Measurements from ENCODE around the gene UPK1A. TPM values are rescaled to one million over a fixed set of nuclear protein-coding genes. Genes with fewer than 3 reads are reported as not detected.

UPK1A gene
- total RNA-seq, 3 donors from 2014 or later, result not detected

GRCh38 chr19:35622750-35623149 is 43.6 kb upstream of the UPK1A start:
- H3K4me3 ChIP-seq, result no peak overlapping the region
- H3K36me3 ChIP-seq, result no peaks in the 10 kb centered on the region
- no peak overlapping the region for H3K27ac ChIP-seq
- no peaks in the 10 kb centered on the region for H3K27me3 ChIP-seq
- H3K4me1 ChIP-seq, result no peaks in the 10 kb centered on the region
- H3K9me3 ChIP-seq, result no peaks in the 10 kb centered on the region
- intact Hi-C loops (cut with DNase I; ENCODE audit: low total_unique reads), result no loop called here
- TF ChIP-seq, protein P1, sequence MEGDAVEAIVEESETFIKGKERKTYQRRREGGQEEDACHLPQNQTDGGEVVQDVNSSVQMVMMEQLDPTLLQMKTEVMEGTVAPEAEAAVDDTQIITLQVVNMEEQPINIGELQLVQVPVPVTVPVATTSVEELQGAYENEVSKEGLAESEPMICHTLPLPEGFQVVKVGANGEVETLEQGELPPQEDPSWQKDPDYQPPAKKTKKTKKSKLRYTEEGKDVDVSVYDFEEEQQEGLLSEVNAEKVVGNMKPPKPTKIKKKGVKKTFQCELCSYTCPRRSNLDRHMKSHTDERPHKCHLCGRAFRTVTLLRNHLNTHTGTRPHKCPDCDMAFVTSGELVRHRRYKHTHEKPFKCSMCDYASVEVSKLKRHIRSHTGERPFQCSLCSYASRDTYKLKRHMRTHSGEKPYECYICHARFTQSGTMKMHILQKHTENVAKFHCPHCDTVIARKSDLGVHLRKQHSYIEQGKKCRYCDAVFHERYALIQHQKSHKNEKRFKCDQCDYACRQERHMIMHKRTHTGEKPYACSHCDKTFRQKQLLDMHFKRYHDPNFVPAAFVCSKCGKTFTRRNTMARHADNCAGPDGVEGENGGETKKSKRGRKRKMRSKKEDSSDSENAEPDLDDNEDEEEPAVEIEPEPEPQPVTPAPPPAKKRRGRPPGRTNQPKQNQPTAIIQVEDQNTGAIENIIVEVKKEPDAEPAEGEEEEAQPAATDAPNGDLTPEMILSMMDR (IDR thresholded peaks at IDR 0.05), result no peak
- no peak for TF ChIP-seq POLR2AphosphoS5 (IDR thresholded peaks at IDR 0.05)
- TF ChIP-seq POLR2A (IDR thresholded peaks at IDR 0.05), result no peak
- no peak for DNase-seq (ENCODE audit: low spot score in 2 of 2)

DNA sequence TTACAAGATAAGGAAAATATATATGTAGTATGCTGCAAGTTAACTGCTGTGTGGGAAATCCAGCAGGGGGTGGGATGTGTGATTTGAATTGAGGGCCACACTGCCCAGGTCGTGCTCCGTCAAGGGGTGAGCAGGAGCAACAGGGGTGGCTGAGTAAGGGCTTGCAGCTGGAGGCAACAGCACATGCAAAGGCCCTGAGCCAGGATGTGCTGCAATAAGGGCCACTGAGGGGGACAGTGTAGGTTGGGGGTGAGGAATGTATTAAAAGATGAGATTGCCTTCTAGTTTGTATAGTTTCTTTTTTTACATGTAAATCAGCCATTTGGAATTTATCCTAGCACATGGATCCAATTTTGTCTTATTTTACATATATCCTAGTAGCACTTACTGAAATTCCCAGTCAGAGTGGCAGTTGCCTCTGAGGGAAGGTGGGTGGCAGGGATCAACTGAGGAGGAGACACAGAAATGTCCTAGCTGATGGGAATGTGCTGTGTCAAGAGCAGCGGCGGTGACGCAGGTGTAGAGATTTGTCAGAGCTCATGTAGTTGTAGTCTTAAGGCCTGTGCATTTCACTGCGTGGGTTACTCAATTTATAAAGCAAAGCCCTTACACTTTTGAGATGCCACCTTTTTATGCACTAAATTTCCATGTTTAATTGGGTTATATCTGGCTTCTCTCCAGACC is 42.8 kb upstream of the UPK1A start:
- H3K27me3 ChIP-seq, result no peaks in the 10 kb centered on the region
- H3K27ac ChIP-seq, result no peak overlapping the region
- DNase-seq (ENCODE audit: low spot score in 2 of 2), result no peak
- H3K9me3 ChIP-seq, result no peaks in the 10 kb centered on the region
- no peak for TF ChIP-seq POLR2A (IDR thresholded peaks at IDR 0.05)
- no peak for TF ChIP-seq POLR2AphosphoS5 (IDR thresholded peaks at IDR 0.05)
- TF ChIP-seq, protein P1 (IDR thresholded peaks at IDR 0.05), result no peak
- intact Hi-C loops (cut with DNase I; ENCODE audit: low total_unique reads), result no loop called here
- H3K4me3 ChIP-seq, result no peak overlapping the region
- H3K36me3 ChIP-seq, result no peaks in the 10 kb centered on the region
- no peaks in the 10 kb centered on the region for H3K4me1 ChIP-seq

DNA sequence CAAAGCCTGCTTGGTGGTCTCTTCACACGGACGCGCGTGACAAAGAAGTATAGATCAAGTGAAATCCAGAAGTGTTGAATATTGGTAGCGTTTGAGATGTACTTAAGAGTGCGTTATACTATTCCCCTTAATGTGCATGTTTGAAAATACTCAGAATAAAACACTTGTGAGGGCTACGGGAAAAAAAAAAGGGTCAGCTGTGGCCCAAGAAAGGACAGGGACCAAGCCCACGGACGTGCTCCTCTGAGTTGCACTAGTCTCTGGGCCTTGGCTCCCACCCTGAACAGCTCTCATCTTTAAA is 38.1 kb upstream of the UPK1A start:
- no peaks in the 10 kb centered on the region for H3K9me3 ChIP-seq
- H3K4me1 ChIP-seq, result peaks cover 5 to 7% of the 10 kb centered on the region in 2 donors
- H3K4me3 ChIP-seq, result peak overlapping the region; percentile 72 to 90 (median 82)
- intact Hi-C loops (cut with DNase I; ENCODE audit: low total_unique reads), result no loop called here
- H3K27me3 ChIP-seq, result no peaks in the 10 kb centered on the region
- DNase-seq (ENCODE audit: low spot score in 2 of 2), result no peak
- peak overlapping the region; percentile 86 to 88 for H3K27ac ChIP-seq
- peaks cover 6% of the 10 kb centered on the region for H3K36me3 ChIP-seq
- TF ChIP-seq, protein P1 (IDR thresholded peaks at IDR 0.05), result no peak
- TF ChIP-seq POLR2AphosphoS5 (IDR thresholded peaks at IDR 0.05) (no peak), POLR2A (IDR thresholded peaks at IDR 0.05) (no peak)

DNA sequence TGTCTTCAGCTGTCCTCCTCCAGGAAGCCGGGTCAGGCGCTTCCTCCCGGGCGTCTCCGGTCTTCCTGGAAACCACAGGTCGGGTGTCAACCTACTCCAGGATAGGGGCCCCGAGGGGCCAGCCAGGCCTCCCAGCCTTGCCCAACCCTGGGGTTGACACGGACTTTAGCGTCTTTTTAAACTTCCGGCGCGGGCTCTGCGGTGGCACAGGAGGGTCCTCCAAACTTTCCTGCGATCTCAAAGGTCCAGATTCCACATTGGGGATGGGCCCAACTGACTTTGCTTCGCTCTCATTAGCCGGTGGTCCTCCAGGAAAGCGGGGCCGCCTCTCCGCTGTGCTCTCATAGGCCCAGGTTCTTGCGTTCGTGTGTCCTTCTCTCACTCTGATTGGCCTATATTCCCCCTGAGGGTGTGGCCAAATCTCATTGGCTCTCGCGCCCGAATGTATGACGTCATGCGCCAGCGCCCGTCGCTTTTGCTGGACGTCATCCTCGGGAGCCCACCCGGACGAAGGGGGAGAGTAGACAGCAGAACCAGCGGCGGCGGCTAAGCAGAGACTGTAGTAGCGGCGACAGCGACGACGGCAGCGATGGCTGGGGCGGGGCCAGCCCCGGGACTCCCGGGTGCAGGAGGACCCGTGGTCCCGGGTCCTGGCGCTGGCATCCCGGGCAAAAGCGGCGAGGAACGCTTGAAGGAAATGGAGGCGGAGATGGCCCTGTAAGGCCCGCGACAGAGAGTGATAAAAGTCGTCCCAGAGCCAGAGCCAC is 37.6 kb upstream of the UPK1A start, which contains the start of gene RBM42:
TSS of gene RBM42 (plus strand) at position 472 of the 767 bp plus-strand sequence. CDS start at position 590, 118 bp downstream.
- DNase-seq (ENCODE audit: low spot score in 2 of 2), result peak; percentile 97 to 99
- H3K27ac ChIP-seq, result peak within 1 kb of the TSS; percentile 86 to 88
- no peaks in the 10 kb centered on the region for H3K27me3 ChIP-seq
- peaks cover 5 to 7% of the 10 kb centered on the region in 2 donors for H3K4me1 ChIP-seq
- intact Hi-C loops (cut with DNase I; ENCODE audit: low total_unique reads), result no loop called here
- TF ChIP-seq POLR2A (IDR thresholded peaks at IDR 0.05), result peak; percentile 80
- TF ChIP-seq POLR2AphosphoS5 (IDR thresholded peaks at IDR 0.05), result peak; percentile 97 to 98 (median 98)
- TF ChIP-seq, protein P1 (IDR thresholded peaks at IDR 0.05), result peak in 1 of 3 donors; percentile 18
- no peaks in the 10 kb centered on the region for H3K9me3 ChIP-seq
- H3K36me3 ChIP-seq, result peaks cover 6% of the 10 kb centered on the region
- peak within 1 kb of the TSS; percentile 72 to 90 (median 82) for H3K4me3 ChIP-seq

GRCh38 chr19:35629332-35629633 is 37.0 kb upstream of the UPK1A start:
- DNase-seq (ENCODE audit: low spot score in 2 of 2), result no peak
- Histone ChIP-seq H3K9me3 (no peaks in the 10 kb centered on the region), H3K27me3 (no peaks in the 10 kb centered on the region), H3K4me3 (peak overlapping the region; percentile 72 to 90 (median 82)), H3K4me1 (peaks cover 5 to 7% of the 10 kb centered on the region in 2 donors), H3K27ac (peak overlapping the region; percentile 86 to 88), H3K36me3 (peaks cover 6% of the 10 kb centered on the region)
- TF ChIP-seq, protein P1 (IDR thresholded peaks at IDR 0.05), result no peak
- TF ChIP-seq POLR2A (IDR thresholded peaks at IDR 0.05) (no peak), POLR2AphosphoS5 (IDR thresholded peaks at IDR 0.05) (no peak)
- intact Hi-C loops (cut with DNase I; ENCODE audit: low total_unique reads), result no loop called here

Measured in breast epithelium (tissue), 4 donors.